ENCODE measurements around the gene ARHGEF17.

DNA sequence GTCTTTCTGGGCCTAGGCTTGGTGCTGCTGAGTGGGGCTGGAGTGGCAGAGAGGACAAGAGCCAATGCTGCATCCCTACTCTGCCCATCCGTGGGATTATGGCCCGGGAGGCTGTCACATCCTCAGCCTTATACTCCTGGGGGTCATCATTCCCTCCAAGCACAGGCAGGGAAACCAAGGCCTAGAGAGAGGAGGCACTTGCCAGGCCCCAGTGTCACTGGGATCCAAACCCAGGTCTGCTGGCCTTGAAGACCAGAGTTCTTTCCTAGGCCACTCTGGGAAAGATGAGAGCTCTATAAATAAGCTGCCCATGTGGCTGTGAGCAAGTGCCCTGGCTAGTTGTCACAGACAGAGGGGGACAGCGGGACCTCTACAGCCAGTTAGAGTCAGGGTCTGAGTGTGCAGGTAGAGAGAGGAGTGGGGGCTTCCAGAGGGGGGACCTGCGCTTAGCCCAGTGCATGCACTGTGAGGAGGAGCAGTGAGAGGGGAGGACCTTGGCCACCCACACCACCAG lies 72.9 kb downstream of the ARHGEF17 start:
- TF ChIP-seq POLR2A (IDR thresholded peaks at IDR 0.05) = no peak
- TF ChIP-seq, protein P1, sequence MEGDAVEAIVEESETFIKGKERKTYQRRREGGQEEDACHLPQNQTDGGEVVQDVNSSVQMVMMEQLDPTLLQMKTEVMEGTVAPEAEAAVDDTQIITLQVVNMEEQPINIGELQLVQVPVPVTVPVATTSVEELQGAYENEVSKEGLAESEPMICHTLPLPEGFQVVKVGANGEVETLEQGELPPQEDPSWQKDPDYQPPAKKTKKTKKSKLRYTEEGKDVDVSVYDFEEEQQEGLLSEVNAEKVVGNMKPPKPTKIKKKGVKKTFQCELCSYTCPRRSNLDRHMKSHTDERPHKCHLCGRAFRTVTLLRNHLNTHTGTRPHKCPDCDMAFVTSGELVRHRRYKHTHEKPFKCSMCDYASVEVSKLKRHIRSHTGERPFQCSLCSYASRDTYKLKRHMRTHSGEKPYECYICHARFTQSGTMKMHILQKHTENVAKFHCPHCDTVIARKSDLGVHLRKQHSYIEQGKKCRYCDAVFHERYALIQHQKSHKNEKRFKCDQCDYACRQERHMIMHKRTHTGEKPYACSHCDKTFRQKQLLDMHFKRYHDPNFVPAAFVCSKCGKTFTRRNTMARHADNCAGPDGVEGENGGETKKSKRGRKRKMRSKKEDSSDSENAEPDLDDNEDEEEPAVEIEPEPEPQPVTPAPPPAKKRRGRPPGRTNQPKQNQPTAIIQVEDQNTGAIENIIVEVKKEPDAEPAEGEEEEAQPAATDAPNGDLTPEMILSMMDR (IDR thresholded peaks at IDR 0.05) = no peak

All from Peyer's patch (tissue), 4 donors.